Activated naive CD4-positive, alpha-beta T cell treated with anti-CD3 and anti-CD28 coated beads, Interleukin-2, amount 50 U/mL, for 16 hours (primary cell): ENCODE results near the gene TMEM138.
A peak's percentile ranks its signal among the peaks of the same experiment; 100 is the strongest.

Source experiments
- DNase-seq: peaks from one replicate; pipeline ENCODE4 v3.0.0-alpha.2; 2020

TMEM138 gene

GRCh38 chr11:61342207-61342803 lies 19.9 kb upstream of the TMEM138 start:
- no peak for DNase-seq

GRCh38 chr11:61343792-61344745 lies 18.1 kb upstream of the TMEM138 start:
- DNase-seq = no peak

- no peak for DNase-seq
Measured at GRCh38 chr11:61345170-61345610, 17.0 kb upstream of the TMEM138 start.

- DNase-seq = no peak
Measured at GRCh38 chr11:61345954-61346843, 16.0 kb upstream of the TMEM138 start.

- no peak for DNase-seq
Measured at GRCh38 chr11:61347916-61348461, 14.2 kb upstream of the TMEM138 start.

GRCh38 chr11:61349189-61349751 lies 12.9 kb upstream of the TMEM138 start:
- no peak for DNase-seq

- no peak for DNase-seq
Measured at GRCh38 chr11:61349916-61350315, 12.3 kb upstream of the TMEM138 start.

- DNase-seq = no peak
Measured at GRCh38 chr11:61350336-61350735, 11.8 kb upstream of the TMEM138 start.

- no peak for DNase-seq
Measured at GRCh38 chr11:61350803-61351202, 11.4 kb upstream of the TMEM138 start.

- no peak for DNase-seq
Measured at GRCh38 chr11:61352038-61352437, 10.1 kb upstream of the TMEM138 start.

- DNase-seq = no peak
Measured at GRCh38 chr11:61353131-61354067, 8.8 kb upstream of the TMEM138 start.

- no peak for DNase-seq
Measured at GRCh38 chr11:61354208-61354607, 8.0 kb upstream of the TMEM138 start.

- DNase-seq = no peak
Measured at GRCh38 chr11:61356706-61357105, 5.5 kb upstream of the TMEM138 start.

- DNase-seq = no peak
Measured at GRCh38 chr11:61357233-61357893, 4.8 kb upstream of the TMEM138 start.

GRCh38 chr11:61357894-61358239 lies 4.3 kb upstream of the TMEM138 start:
- no peak for DNase-seq

- no peak for DNase-seq
Measured at GRCh38 chr11:61358566-61358965, 3.6 kb upstream of the TMEM138 start.

- DNase-seq = no peak
Measured at GRCh38 chr11:61359516-61359915, 2.7 kb upstream of the TMEM138 start.

- no peak for DNase-seq
Measured at GRCh38 chr11:61361237-61361740, 885 bp upstream of the TMEM138 start.

GRCh38 chr11:61362542-61362875 lies 335 bp downstream of the TMEM138 start:
- peak; percentile 32 for DNase-seq

GRCh38 chr11:61364012-61364675 lies 2.0 kb downstream of the TMEM138 start:
- DNase-seq = no peak
